HL-60 (cell line): ENCODE measurements around the gene ARIH2.
A peak's percentile ranks its signal among the peaks of the same experiment; 100 is the strongest.

Experiments used
- CTCF ChIP-seq: IDR thresholded peaks from one replicate; pipeline ENCODE4 v1.5.1; 2011; ENCODE audit warnings: low read length, control low read depth, inconsistent platforms; ENCODE audit not compliant: insufficient read depth
- GABPA ChIP-seq: IDR thresholded peaks from 2 replicates; pipeline ENCODE4 v1.6.1; 2012; ENCODE audit warnings: low read depth
- POLR2AphosphoS5 ChIP-seq: IDR thresholded peaks from 2 replicates; pipeline ENCODE4 v1.6.1; 2012; ENCODE audit warnings: low read depth
- REST ChIP-seq: IDR thresholded peaks from 2 replicates; pipeline ENCODE4 v1.6.1; 2012; ENCODE audit warnings: low read depth; ENCODE audit not compliant: insufficient replicate concordance

GRCh38 chr3:49013738-49014660 is 95.4 kb downstream of the ARIH2 start:
- TF ChIP-seq CTCF (peak; percentile 79), POLR2AphosphoS5 (no peak; the same call in 1 of the 2 replicates), GABPA (no peak), REST (no peak)
